Kidney (tissue), 14 donors: ENCODE measurements around the gene ARHGEF17. TPM values are rescaled to one million over a fixed set of nuclear protein-coding genes. Genes with fewer than 3 reads are reported as not detected.

Source experiments
- DNase-seq, 5 donors: peaks; one replicate each; pipeline ENCODE4 v3.0.0-alpha.2; 2013 to 2020
- FAIRE-seq: peaks from 2 replicates; lab custom pipeline; 2012; peaks lifted over from hg19 to GRCh38; lab: Jason Lieb, UNC
- H3K27ac ChIP-seq, 2 donors: one replicate each; pipeline ENCODE4 v1.7.0; 2013; ENCODE audit warnings: low read depth in 2 of 2, low read length in 2 of 2, inconsistent platforms in 1 of 2
- H3K27me3 ChIP-seq: one replicate; pipeline ENCODE4 v1.7.1; 2013; ENCODE audit warnings: low read length, inconsistent platforms; ENCODE audit not compliant: control insufficient read depth, insufficient read depth
- H3K36me3 ChIP-seq, 3 donors: one replicate each; pipeline versions ENCODE4 v1.7.0 to v1.7.1; 2013; ENCODE audit warnings: low read length in 3 of 3, control low read depth in 1 of 3, inconsistent platforms in 1 of 3; ENCODE audit not compliant: insufficient read depth in 3 of 3, control insufficient read depth in 2 of 3
- H3K4me1 ChIP-seq, 3 donors: one replicate each; pipeline versions ENCODE4 v1.7.0 to v1.7.1; 2013; ENCODE audit warnings: low read length in 3 of 3, inconsistent platforms in 1 of 3, low read depth in 1 of 3; ENCODE audit not compliant: control insufficient read depth in 2 of 3, insufficient read depth in 2 of 3
- H3K4me3 ChIP-seq, 3 donors: one replicate each; pipeline versions ENCODE4 v1.7.0 to v1.8.1; 2013; ENCODE audit warnings: low read length in 3 of 3, control low read depth in 1 of 3, inconsistent platforms in 1 of 3
- H3K9ac ChIP-seq, 3 donors: one replicate each; pipeline versions ENCODE4 v1.7.0 to v1.7.1; 2013; ENCODE audit warnings: low read length in 3 of 3, control low read depth in 1 of 3, inconsistent platforms in 1 of 3
- H3K9me3 ChIP-seq, 3 donors: one replicate each; pipeline versions ENCODE4 v1.7.0 to v1.7.1; 2013; ENCODE audit warnings: low read length in 3 of 3, control low read depth in 1 of 3, inconsistent platforms in 1 of 3; ENCODE audit not compliant: control insufficient read depth in 2 of 3, insufficient read depth in 1 of 3
- intact Hi-C: fragments of 100-400 bp; cut with DNase I; formaldehyde crosslinking; loops from one replicate; pipeline ENCODE4 v1.11.1; 2022
- polyA plus RNA-seq: library from polyadenylated mRNA; stranded (reverse); fragments of 350-450 nt; fragmentation: Illumina TruSeq; extraction: RNeasy Lipid Tissue Mini Kit (QIAGEN cat#74804); gene quantifications from one replicate; pipeline ENCODE4 v1.2.3, GENCODE V29; 2014; ENCODE audit warnings: low read depth, low replicate concordance; ENCODE audit not compliant: insufficient read depth
- total RNA-seq: library from RNA; stranded (reverse); fragmentation: NEBNext Ultra II Directional; extraction: Animal tissue kit (Norgen Biotek cat#: 25700); gene quantifications from one replicate; pipeline ENCODE4 v1.2.1, GENCODE V29; 2021
- TF ChIP-seq, protein P1 (sequence below): IDR thresholded peaks from 3 replicates; pipeline ENCODE4 v1.5.1; 2012; ENCODE audit warnings: mild to moderate bottlenecking, moderate library complexity, borderline replicate concordance; ENCODE audit not compliant: insufficient read depth; ENCODE audit errors: extremely low read depth
- donor health status: control.
- donor health status: control.
- donor health status: control.
- donor health status: control.
- donor health status: control.
- donor health status: DM: yes; HTN: yes; CAD: no.
- donor health status: Normal renal cell carcinoma (clear cell type).

The ARHGEF17 gene
- total and polyA plus RNA-seq, 2 donors from 2014 or later = 36.6 to 68.2 TPM

DNA sequence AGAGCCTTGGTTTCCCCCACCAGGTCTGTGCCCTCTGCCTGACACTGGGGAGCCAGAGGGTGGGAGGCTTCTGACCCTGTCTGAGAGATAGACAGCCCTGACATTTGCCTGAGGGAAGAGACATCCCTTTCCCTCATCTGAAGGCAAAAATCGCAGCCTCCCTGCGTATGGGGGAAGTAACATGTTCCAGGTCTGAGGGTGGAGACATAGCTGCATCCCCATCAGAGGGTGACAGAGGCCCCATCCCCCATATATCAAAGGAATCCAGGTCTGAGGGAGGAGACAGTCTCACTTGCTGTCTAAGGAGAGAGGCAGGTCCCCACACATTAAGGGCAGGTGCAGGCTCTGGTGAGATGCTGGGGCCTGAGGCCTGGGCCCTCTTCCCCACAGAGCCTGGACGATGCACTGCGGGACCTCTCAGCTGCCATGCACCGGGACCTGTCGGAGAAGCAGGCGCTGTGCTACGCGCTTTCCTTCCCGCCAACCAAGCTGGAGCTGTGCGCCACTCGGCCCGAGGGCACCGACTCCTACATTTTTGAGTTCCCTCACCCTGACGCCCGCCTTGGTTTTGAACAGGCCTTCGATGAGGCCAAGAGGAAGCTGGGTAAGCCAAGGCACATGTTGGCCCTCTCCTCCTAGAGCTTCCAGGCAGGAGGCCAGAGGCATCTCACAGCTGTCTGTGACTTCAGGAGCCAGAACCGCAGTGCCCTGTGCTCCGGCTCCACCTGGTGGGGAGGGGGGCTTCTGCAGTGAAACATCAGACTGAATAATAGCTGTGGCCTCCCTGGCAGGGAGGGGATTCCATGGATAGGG is 52.1 kb downstream of the ARHGEF17 start:
- no peak for DNase-seq
- no peak for FAIRE-seq
- H3K9me3 ChIP-seq = no peaks in the 10 kb centered on the region
- no peaks in the 10 kb centered on the region for H3K27me3 ChIP-seq
- intact Hi-C loops = no loop called here
- no peak overlapping the region for H3K9ac ChIP-seq
- peak overlapping the region; percentile 43 to 51 for H3K27ac ChIP-seq
- H3K36me3 ChIP-seq = peaks cover 4 to 78% (median 41%) of the 10 kb centered on the region in 3 donors
- H3K4me3 ChIP-seq = no peak overlapping the region
- H3K4me1 ChIP-seq = no peaks in the 10 kb centered on the region
- TF ChIP-seq, protein P1, sequence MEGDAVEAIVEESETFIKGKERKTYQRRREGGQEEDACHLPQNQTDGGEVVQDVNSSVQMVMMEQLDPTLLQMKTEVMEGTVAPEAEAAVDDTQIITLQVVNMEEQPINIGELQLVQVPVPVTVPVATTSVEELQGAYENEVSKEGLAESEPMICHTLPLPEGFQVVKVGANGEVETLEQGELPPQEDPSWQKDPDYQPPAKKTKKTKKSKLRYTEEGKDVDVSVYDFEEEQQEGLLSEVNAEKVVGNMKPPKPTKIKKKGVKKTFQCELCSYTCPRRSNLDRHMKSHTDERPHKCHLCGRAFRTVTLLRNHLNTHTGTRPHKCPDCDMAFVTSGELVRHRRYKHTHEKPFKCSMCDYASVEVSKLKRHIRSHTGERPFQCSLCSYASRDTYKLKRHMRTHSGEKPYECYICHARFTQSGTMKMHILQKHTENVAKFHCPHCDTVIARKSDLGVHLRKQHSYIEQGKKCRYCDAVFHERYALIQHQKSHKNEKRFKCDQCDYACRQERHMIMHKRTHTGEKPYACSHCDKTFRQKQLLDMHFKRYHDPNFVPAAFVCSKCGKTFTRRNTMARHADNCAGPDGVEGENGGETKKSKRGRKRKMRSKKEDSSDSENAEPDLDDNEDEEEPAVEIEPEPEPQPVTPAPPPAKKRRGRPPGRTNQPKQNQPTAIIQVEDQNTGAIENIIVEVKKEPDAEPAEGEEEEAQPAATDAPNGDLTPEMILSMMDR = no peak

DNA sequence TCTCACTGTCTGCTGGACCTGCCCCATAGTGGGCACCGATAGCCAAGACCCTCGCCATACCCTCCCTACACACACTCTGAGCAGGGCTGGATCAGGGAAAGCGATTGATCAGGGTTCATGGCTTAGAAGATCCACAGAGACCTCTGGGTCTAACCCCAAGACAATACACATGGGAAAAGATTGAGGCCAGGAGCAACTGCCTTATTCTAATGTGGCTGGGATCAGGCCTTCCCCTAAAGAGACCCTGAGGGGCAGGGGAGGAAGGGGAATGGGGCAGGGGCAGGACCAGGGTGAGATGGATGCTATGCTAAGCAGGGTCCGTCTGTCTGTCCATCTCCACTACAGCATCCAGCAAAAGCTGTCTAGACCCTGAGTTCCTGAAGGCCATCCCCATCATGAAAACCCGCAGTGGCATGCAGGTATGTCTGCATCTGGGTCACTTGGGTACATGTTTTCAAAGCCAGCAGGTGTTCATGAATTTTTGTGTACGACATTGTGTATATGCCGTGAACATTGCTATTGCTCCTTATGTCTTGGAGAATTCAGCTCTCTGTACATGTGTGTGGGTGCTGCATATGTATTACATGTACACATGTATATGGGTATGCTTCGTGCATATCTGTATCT is 52.8 kb downstream of the ARHGEF17 start:
- FAIRE-seq (no peak), DNase-seq (no peak)
- Histone ChIP-seq H3K4me1 (no peaks in the 10 kb centered on the region), H3K9me3 (no peaks in the 10 kb centered on the region), H3K36me3 (peaks cover 4 to 78% (median 45%) of the 10 kb centered on the region in 3 donors), H3K27ac (no peak overlapping the region), H3K27me3 (no peaks in the 10 kb centered on the region), H3K4me3 (no peak overlapping the region), H3K9ac (no peak overlapping the region)
- TF ChIP-seq, protein P1 = no peak
- intact Hi-C loops = no loop called here

DNA sequence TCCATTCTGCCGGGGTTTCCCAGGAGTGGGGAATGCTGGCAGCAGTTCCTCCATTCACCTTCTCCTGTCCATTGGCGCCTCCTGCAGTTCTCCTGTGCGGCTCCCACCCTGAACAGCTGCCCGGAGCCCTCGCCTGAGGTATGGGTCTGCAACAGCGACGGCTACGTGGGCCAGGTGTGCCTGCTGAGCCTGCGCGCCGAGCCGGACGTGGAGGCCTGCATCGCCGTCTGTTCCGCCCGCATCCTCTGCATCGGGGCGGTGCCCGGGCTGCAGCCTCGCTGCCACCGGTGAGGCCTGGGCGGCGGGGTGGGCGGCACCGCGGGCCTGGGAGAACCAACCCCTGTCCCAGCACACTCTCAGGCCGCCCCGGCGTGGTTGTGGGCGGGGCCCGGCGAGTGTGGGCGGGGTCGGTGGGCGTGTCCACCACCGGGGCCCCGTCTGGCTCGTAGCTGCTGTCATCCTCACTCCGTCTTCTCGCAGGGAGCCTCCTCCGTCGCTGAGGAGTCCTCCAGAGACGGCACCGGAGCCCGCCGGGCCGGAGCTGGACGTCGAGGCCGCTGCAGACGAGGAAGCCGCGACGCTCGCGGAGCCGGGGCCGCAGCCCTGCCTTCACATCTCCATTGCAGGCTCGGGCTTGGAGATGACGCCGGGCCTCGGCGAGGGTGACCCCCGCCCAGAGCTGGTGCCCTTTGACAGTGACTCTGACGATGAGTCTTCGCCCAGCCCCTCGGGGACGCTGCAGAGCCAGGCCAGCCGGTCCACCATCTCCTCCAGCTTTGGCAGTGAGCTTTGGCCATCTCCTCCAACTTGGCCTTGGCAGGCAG is 54.1 kb downstream of the ARHGEF17 start:
- DNase-seq (peak in 2 of 5 donors; percentile 50 to 76), FAIRE-seq (no peak)
- H3K36me3 ChIP-seq = peaks cover 4 to 78% (median 44%) of the 10 kb centered on the region in 3 donors
- intact Hi-C loops = no loop called here
- H3K9me3 ChIP-seq = no peaks in the 10 kb centered on the region
- no peak overlapping the region for H3K27ac ChIP-seq
- H3K9ac ChIP-seq = no peak overlapping the region
- TF ChIP-seq, protein P1 = no peak
- H3K27me3 ChIP-seq = no peaks in the 10 kb centered on the region
- no peaks in the 10 kb centered on the region for H3K4me1 ChIP-seq
- H3K4me3 ChIP-seq = no peak overlapping the region
